ENCODE measurements around the gene RBL2.
"Not testable (repeated sequence)": the region's sequence is repeated elsewhere in the genome, so short reads cannot be mapped to it uniquely, and the experiment has no call there.

The RBL2 gene

GRCh38 chr16:53539759-53540718, 105.8 kb downstream of the RBL2 start:
- not testable (repeated sequence) for DNase-seq

Data from activated CD4-positive, alpha-beta T cell treated with anti-CD3 and anti-CD28 coated beads, Interleukin-10, Interleukin-2, amounts not matched to agents 100 ng/mL and 50 ng/mL, durations not matched to agents 16 hours and 8 hours (primary cell).